ENCODE measurements around the gene IL17REL.

IL17REL gene

GRCh38 chr22:50049299-50050195 lies 37.0 kb upstream of the IL17REL start:
- H3K4me3 ChIP-seq (replicated peaks; ENCODE audit: low read depth, low read length): no peak overlapping the region
- no peak for TF ChIP-seq CTCF (IDR thresholded peaks at IDR 0.05; ENCODE audit: low read length, missing control alignments)
- no peak for DNase-seq (ENCODE audit: low read depth)

- DNase-seq (ENCODE audit: low read depth): no peak
- no peak for TF ChIP-seq CTCF (IDR thresholded peaks at IDR 0.05; ENCODE audit: low read length, missing control alignments)
- no peak overlapping the region for H3K4me3 ChIP-seq (replicated peaks; ENCODE audit: low read depth, low read length)
These were observed 36.3 kb upstream of the IL17REL start for GRCh38 chr22:50048836-50049235.

GRCh38 chr22:50048061-50048765 lies 35.6 kb upstream of the IL17REL start:
- H3K4me3 ChIP-seq (replicated peaks; ENCODE audit: low read depth, low read length): no peak overlapping the region
- TF ChIP-seq CTCF (IDR thresholded peaks at IDR 0.05; ENCODE audit: low read length, missing control alignments): no peak
- no peak for DNase-seq (ENCODE audit: low read depth)

GRCh38 chr22:50047346-50047745 lies 34.8 kb upstream of the IL17REL start:
- no peak for TF ChIP-seq CTCF (IDR thresholded peaks at IDR 0.05; ENCODE audit: low read length, missing control alignments)
- DNase-seq (ENCODE audit: low read depth): no peak

GRCh38 chr22:50046481-50047245 lies 34.1 kb upstream of the IL17REL start:
- H3K4me3 ChIP-seq (replicated peaks; ENCODE audit: low read depth, low read length): no peak overlapping the region
- TF ChIP-seq CTCF (IDR thresholded peaks at IDR 0.05; ENCODE audit: low read length, missing control alignments): no peak
- no peak for DNase-seq (ENCODE audit: low read depth)

More at GRCh38 chr22:50047346-50047745, 34.8 kb upstream of the IL17REL start:
- no peak overlapping the region for H3K4me3 ChIP-seq (replicated peaks; ENCODE audit: low read depth, low read length)

GRCh38 chr22:50046019-50046415 lies 33.5 kb upstream of the IL17REL start:
- no peak for TF ChIP-seq CTCF (IDR thresholded peaks at IDR 0.05; ENCODE audit: low read length, missing control alignments)
- no peak for DNase-seq (ENCODE audit: low read depth)
- no peak overlapping the region for H3K4me3 ChIP-seq (replicated peaks; ENCODE audit: low read depth, low read length)
